NCI-H748 treated with DMSO at 0.1 percent for 48 hours (cell line): ENCODE data around the gene HRAS.

ENCODE experiments used
- DNase-seq: peaks from one replicate; lab custom pipeline; 2025; lab: John Stamatoyannopoulos, UW

The HRAS gene

DNA sequence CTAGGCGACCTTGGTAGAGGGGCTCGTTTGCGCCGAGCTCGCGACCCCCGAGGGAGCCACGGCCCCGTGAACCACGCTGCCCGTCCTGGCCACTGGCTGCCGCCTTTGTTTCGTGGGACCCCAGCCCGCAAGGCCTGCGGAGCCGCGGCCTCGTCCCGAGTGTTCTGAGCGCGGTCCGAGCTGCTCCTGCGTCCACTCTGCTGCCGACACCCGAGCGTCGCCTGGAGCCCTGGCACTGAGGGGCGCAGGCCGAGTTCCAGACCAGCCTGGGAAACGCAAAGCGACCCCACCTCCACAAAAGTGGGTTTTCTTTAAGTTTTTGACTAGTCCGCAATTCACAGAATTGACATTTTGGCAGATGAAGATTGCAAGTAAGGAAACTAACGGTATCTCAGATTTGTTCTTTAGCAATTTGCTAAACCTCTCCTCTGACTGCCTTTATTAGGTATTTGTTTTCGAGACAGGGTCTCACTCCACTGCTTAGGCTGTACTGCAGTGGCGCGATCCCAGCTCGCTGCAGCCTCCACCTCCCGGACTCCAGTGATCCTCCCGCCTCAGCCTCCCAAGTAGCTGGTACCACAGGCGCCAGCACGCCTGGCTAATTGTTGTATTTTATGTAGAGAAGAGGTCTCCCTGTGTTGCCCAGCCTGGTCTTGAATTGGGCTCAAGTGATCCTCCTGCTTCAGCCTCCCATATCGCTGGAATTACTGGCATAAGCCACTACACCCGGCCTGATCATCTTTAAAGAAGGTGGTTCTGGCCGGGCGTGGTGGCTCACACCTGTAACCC lies 27.5 kb downstream of the HRAS start:
- no peak for DNase-seq

DNA sequence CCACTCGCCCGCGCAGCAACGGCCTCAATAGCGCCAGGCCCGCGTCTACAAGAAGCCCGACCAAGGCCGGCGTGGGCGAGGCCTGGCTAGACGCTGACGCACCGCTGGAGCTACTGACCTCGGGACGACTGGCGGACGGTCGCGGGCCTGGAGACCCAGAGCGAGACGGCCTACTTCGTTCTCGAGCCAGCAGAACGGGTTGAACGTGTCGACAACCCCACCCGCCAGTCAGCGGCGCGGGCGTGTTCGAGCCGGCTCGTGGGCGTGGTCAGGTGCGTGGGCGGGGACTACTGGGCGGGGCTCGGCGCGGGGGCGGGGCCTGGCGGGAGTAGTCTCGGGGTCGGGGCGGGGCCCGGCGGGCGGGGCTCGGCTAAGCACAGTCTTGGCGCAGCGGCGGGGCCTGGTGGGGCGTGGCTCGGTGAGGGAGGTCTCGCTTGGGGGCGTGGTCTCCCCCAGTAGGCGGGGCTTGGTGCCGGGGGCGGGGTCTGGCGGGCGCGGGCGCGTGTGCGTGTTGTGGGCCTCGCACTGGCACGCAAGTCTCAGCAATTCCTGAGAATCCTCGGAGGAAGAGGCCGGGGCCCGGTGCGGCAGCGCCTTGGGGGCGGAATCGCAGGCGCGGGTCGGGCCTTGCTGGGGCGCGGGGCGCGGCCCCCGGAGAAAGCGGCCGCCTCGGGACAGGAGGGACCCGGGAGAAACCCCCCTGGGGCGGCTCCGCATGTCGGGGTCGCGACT lies 28.2 kb downstream of the HRAS start, which contains the start of gene RNH1:
Gene RNH1 (minus strand): TSS at position 248 of the 732 bp plus-strand sequence. CDS start 5,080 bp downstream, outside the sequence.
- peak; percentile 88 for DNase-seq

DNA sequence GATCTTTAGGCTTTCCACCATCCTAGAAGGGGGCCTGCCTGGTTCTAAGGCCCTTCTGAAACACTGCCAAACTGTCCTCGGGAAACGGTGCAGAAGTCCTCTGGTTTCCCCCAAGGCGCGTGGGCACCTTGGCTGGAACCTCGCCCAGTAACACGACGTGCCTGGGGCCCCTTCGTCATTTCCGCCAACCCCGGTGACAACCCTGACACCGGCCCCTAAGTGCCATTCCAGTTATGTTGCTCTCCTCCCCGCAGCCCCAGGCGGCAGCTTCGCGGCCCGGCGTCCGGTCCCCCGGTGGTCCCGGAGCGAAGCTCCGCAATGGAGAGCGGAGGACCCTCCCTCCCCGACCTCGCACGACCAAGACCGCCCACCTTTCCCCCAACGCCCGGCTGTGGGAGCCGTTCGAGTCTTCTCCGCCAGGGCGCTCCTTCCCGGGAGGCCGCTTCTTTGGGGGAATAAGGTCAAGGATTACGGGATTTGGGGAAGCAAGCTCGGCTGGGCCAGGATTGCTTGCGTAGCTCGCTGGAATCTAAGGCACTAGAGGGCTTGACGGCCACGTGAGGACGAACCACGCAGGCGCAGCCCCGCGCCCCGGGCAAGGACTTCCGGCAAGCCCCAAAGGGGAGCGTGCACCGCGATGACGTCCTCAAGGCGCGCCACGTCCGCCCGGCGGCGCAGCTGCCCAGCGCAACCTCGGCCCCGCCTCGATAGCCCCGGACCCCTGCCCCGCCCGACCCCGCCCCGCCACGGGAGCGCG lies 29.0 kb downstream of the HRAS start:
- DNase-seq: peak; percentile 88

DNA sequence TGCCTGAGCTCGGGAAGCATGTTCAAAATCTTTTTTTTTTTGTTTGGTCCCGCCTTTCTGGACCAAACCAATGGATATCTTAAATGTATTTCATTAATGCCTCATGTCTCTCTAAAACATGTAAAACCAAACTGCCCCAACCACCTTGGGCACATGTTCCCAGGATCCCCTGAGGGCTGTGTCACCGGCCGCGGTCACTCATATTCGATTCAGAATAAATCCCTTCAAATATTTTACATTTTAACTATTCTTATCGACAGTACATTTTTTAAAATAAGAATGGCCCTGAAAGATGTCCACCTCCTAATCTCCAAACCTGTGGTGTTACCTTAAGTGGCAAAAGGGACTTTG lies 30.4 kb downstream of the HRAS start:
- DNase-seq: no peak

DNA sequence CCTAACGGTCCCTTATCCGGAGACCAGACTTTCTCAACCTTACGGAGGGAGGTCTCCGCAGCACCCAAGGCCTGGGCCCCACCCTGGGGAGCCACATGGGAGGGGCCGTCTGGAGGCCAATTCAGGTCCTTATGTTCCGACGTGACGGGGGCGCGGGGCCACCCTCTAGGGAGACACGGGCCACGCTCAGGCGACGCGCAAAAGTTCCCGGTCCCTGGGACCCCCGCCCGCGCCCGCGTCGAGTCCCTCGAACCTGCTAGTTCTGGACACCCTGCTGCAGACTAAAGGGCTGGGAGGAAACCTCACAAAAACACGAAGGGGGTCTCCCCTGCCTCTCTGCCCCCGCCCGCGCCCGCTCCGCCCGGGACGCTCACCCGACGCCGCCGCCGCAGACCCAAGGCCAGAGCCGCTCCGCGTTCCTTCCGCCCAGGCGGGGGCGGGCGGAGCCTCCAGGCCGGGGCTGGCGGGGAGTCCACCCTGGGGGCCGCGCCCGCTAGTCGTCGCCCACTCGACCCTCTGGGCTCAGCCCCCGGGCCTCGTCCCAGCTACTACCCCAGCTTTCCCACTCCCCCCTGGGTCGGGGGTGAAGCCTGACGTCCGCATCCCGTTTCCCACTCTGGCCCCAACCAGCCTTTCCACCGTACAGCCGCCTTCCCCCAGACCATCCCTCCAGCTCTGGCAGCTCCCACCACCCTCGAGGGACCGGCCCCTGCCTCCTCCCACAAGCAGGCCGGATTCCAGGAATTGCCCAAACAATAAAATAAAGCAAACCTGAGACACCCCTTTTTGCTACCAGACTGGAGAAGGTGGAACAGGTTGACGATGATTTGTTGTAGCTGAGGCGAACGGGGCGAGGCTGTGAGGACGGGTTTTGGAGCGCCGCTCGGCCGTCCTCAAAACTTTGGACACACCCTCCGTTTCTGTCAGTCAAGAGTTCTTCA lies 31.1 kb downstream of the HRAS start:
- DNase-seq: no peak

DNA sequence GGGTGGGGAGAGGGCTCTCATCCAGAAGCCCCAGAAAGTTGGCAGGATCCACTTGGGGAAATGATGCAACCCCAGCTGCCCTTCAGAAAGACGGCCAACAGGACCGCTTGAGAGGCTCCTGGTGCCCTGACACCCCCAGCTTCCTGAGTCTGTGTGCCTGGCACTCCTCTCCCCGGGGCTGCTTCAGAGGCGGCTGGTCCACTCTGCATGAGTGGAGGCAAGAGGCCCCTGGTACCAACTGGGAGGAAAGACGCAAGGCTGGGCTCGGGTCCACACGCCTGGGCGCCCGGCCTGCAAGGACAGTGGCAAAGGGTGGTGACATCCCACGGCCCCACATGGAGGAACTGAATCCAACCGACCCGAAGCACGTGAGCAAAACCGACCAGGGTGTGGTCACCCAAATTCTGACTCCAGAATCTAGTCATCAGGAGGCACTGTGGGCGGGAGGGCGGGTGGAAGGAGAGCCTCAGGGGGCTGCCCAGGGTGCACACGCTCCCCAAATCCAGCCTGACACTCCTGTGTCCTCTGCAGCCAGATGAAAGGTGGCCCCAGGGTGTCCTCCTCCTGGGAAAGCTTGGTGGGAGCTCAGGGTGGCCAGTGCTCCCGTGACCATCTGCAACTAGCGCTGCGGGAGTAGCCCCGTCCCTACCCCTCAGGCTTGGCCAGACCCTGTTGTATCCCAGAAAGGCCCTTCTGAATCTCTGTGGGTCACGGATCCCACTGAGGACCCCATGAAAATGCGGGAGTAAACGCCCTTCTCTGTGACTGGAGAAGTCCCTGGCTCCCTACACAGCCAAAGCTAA lies 32.0 kb downstream of the HRAS start:
- DNase-seq: no peak

DNA sequence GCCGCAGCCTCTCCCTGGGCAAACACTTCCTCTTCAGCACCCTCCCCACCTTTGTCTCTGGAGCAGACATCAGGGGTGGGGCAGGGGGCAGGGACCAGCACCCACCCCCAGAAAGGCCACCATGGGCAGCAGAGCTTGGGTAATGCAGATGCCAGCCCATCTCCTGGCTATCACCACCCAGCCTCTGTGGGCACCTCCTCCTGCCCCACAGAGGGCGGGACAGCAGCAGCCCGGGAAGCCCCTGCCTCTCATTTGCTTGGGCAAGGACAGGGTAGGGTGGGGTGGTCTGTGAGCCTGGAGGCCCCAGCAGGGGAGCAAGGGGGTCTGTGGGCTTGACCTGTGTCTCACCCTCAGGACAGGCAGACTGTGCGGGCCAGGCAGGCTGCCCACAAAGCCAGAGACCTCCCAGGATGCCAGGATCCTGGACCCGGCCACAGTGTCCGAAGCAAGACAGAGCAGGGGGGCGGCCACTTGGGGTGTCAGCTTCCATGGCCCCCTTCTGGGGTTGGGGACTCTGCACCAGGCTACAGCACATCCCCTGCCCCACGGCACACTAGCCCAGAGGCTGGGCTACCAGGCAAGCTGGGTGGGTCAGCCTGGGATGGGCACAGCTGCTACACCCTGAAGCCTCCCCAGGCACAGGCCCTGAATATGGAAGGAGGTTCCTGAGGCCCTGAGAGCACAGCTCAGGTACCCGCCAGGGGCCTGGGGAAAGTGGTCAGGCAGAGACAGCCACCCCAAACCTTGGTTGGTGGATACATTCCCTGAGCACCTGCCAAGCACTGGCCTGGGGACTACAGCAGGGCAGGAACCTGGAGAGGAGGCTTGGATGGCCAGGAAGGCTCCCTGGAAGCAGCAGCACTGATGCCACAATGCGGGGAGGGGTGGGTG lies 32.8 kb downstream of the HRAS start:
- DNase-seq: no peak

DNA sequence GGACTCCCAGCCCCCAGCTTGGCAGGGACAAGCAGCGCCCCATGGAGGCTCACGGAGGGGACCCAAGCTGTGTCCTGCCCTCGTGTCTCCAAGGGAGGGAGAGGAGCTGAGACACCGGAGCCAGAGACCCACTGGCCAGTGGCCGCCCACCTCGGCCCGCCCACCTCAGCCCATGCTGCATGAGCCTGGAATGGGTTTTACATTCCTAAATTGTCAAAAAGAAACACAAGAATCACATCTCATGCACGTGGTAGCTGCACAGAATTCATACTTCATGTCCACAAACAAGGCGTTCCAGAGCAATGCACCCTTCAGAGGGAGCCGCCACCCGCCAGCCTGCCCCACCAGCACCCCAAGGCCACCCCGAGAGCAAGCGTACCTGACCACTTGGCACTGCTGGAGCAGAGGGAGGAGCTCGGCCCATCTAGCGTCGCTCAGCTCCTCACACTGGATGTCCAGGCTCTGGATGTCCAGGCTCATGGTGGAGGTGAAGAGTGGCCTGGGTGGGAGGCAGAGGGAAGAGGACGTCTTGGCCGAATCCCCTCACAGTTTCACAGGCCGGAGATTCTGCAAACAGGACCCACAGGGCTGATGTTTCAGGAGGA lies 33.6 kb downstream of the HRAS start:
- no peak for DNase-seq

DNA sequence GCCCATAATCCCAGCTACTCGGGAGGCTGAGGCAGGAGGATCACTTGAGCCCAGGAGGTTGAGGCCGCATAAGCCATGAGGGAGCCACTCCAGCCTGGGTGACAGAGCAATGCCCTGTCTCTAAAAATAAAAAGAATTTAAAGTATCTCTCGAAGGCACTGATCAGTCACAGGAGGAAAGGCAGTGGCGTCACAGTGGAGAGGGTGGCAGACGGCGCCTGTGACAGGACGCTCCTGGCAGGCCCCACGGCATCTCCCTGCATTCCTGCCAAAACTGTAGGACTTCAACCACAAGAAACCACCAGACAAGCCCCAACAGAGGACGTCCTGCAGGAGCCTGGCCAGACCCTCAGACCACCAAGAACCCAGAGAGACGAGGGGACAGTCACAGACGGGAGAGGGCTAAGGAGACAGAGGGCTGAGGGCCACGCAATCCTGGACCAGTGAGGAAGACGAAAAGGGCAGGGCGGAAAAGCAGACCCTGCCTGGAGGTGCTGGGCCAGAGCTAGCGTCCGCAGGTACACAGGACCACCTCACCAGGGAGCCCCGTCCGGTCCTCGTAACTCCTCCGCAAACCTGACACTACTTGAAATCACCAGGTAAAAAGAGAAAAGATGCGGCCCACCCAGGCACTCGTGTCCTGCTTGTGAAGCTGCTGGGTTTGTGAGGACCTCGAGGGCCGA lies 34.2 kb downstream of the HRAS start:
- no peak for DNase-seq

DNA sequence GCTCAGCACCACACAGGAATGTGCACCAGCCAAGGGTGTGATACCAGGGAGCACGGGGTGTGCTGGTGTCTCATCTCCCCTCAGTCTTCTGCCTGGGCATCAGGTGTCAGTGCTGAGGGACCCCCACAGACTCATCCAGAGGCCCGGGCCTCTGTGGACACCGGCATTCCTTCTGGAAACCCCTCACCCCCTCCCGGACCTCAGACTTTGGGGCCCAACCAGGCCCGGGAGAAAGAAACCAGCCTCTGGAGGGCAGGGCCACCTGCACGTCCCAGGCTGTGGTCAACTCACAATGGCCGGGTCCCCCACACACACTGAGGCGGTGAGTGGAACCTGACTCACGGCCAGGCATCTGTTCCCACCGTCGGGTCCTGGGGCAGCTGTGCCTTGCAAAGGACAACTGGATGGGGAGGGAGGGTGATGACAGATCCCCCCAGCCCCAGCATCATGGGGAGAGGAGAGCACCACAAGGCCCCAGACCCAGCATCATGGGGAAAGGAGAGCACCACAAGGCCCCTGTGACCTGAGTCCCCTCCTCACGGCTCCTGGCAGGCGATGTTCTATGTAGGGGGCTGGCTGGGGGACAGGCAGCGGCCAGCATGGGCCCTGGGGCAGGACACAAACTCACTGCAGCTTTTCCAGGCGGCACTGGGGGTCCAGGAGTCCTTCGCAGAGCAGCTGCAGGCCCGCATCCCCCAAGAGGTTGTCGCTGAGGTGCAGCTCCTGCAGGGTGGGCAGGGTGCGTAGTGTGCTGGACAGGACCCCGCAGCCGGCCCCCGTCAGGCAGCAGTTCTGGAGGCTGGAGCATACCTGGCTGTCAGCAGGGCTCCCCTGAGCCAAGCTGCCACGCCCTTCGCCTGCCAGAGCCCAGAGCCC lies 35.9 kb downstream of the HRAS start:
- DNase-seq: no peak

DNA sequence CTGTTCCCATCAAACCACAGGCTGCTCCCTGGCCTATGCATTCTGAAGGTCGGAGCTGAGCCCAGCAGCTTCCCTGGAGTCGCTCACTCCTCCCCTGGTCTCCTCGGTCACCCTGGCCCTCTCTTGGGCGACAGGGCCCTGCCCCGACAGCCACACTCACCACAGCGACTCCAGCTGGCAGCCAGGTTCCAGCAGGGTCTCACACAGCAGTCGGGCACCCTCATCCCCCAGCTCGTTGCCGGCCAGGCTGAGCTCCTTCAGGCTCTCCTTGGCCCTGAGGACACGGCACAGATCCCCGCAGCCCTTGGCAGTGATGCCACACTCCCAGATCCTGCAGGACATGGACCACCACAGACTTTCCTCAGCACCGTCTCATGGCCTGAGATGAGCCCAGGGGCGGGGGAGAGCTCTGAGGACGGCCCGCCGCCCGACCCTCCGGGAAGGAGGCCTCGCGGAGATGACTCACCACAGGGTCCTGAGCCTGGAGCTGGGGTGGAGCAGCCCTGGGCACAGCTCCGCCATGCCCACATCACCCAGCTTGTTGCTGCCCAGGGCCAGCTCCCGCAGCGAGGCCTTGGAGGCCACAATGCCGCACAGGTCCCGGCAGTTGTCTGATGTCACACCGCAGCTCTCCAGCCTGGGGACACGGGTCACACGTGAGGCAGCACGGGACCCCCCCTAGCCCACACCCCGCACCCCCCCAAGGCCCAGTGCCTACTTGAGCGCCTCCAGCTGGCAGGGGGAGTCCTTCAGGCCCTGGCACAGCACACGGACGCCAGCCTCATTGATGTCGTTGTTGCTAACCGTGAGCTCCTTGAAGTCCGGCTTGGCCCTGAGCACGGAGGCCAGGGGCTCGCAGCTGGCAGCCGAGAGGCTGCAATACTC lies 36.8 kb downstream of the HRAS start:
- no peak for DNase-seq

DNA sequence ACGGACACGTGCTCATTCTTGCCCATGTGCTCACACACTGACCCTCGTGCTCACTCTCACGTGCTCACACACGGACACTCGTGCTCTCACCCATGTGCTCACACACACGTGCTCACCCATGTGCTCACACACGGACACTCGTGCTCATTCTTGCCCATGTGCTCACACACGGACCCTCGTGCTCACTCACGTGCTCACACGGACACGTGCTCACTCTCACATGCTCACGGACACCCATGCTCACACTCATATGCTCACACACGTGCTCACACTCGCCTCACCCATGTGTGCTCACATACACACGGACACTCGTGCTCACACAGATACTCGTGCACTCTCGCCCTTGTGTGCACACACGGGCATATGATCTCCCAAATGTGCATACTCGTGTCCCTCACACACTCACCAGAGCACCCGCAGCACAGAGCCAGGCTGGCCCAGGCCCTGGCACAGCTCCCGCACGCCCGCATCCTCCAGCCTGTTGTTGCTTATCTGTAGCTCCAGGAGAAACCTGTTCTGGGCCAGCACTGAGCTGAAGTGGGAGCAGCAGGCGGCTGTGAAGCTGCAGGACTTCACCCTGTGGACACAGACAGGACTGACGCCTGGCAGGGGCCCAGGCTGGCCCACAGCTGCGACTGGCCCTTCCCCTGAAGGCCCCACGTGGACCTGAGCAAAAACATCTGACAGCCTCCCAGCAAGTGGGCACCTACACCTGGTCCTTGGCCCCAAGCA lies 37.6 kb downstream of the HRAS start:
- no peak for DNase-seq

DNA sequence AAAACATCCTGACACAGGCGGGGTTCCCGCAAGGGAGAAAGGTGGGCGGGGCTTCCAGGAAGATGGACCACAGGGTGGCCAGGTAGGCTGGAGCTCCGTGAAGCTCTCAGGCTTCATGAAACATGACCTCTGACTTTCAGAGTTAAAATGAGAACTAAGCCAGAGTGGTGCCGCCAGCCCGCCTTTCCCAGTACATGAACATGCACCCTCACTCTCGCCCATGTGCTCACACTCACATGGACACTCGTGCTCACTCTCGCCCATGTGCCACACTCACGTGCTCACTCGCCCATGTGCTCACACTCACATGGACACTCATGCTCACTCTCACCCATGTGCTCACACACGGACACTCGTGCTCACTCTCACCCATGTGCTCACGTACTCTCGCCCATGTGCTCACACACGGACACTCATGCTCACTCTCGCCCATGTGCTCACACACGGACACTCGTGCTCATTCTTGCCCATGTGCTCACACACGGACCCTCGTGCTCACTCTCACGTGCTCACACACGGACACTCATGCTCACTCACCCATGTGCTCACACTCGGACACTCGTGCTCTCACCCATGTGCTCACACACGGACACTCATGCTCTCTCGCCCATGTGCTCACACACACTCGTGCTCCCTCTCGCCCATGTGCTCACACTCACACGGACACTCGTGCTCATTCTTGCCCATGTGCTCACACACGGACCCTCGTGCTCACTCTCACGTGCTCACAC lies 38.4 kb downstream of the HRAS start:
- no peak for DNase-seq

DNA sequence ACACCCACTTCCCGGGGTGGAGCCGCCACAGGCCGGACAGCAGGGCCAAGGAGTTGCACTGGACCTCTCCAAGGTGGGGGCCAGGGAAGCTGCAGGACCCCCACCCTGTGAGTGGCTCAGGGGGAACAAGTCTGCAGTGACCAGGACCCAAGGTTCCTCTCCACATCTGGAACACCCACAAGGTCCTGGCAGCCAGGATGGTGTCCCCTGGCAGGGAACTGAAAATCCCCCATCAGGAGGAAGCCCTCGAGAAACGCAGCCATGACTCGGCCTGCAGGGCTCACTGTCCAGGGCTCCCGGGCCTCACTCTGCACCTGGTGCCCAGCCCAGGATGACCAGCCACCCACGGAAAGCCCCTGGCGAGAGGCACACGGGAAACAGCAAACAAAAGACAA lies 39.8 kb downstream of the HRAS start:
- no peak for DNase-seq

DNA sequence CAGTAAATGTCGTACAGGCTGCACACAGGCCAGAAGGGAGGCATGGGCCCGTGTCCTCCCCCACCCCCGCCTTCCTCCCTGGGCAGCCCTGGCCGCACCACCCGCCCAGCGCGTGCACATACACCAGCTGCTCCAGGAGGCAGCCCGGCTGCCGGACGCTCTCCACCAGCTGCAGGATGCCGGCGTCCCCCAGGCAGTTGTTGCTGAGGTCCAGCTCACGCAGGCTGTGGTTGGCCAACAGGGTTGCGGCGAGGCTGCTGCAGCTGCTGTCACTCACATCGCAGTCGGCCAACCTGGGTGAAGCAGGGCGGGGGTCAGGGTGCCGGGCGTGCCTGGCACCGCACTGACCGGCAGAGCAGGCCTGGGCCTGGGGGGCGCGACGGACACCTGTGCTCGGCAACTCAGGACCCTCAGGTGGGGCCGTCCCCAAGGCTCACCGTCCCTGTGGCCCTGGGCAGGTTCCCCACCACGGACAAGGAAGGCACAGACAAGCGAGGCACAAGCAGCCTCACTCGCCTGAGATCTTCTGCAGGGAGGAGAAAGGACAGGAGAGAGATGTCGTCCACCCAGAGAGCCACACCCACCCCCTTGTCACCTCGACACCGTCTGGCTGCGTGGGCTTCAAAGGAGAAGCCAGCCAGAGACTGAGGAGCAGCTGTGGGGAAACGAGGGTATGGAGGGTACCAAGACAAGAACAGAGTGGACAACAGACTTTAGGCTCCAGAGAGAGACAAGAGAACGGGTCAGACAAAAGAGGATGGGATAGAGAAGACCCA lies 40.4 kb downstream of the HRAS start:
- DNase-seq: no peak
